ENCODE results near the gene ABHD16B.
"Not testable (repeated sequence)": the region's sequence is repeated elsewhere in the genome, so short reads cannot be mapped to it uniquely, and the experiment has no call there.

GRCh38 chr20:63867042-63867441, 5.7 kb downstream of the ABHD16B start:
- not testable (repeated sequence) for TF ChIP-seq CTCF (IDR thresholded peaks at IDR 0.05); EZH2 (IDR thresholded peaks at IDR 0.05; ENCODE audit: borderline replicate concordance, insufficient read depth, low read depth, low read length, poor library complexity, severe bottlenecking)
